DOHH2 (cell line): ENCODE results near the gene NUP93.
"Not testable (repeated sequence)": the region's sequence is repeated elsewhere in the genome, so short reads cannot be mapped to it uniquely, and the experiment has no call there.

ENCODE experiments used
- H3F3A ChIP-seq: fragments of 200-600 bp; sonication (generic), shearing (Covaris generic); 2 replicates; pipeline ENCODE4 v1.6.0; 2016; ENCODE audit warnings: antibody characterized with exemption, mild to moderate bottlenecking; ENCODE audit not compliant: control insufficient read depth, insufficient read depth
- H3K27ac ChIP-seq: fragments of 200-600 bp; sonication (generic); 2 replicates; pipeline ENCODE4 v1.5.1; 2014; ENCODE audit warnings: low read depth, mild to moderate bottlenecking, low read length, moderate library complexity
- H3K27me3 ChIP-seq: fragments of 200-600 bp; sonication (generic); 2 replicates; pipeline ENCODE4 v1.6.1; 2014; ENCODE audit warnings: mild to moderate bottlenecking, low read length, mixed read lengths; ENCODE audit not compliant: control insufficient read depth
- H3K36me3 ChIP-seq: fragments of 200-600 bp; sonication (generic); 2 replicates; pipeline ENCODE4 v1.6.1; 2014; ENCODE audit warnings: mild to moderate bottlenecking, low read length, moderate library complexity, mixed read lengths; ENCODE audit not compliant: control insufficient read depth
- H3K4me1 ChIP-seq: fragments of 200-600 bp; sonication (generic); 2 replicates; pipeline ENCODE4 v1.6.1; 2014; ENCODE audit warnings: mild to moderate bottlenecking, low read length, mixed read lengths; ENCODE audit not compliant: control insufficient read depth
- H3K4me2 ChIP-seq: fragments of 200-600 bp; sonication (generic); 2 replicates; pipeline ENCODE4 v1.6.0; 2014; ENCODE audit warnings: mild to moderate bottlenecking, low read length, moderate library complexity
- H3K4me3 ChIP-seq: fragments of 200-600 bp; sonication (generic); 2 replicates; pipeline ENCODE4 v1.5.1; 2014; ENCODE audit warnings: mild to moderate bottlenecking, low read length, mixed read lengths
- H3K79me2 ChIP-seq: fragments of 200-600 bp; sonication (generic); 2 replicates; pipeline ENCODE4 v1.6.1; 2014; ENCODE audit warnings: mild to moderate bottlenecking, low read length, mixed read lengths; ENCODE audit not compliant: control insufficient read depth
- H3K9me2 ChIP-seq: fragments of 200-600 bp; sonication (generic); replicated peaks from 2 replicates; pipeline ENCODE4 v1.6.1; 2014; ENCODE audit warnings: mild to moderate bottlenecking, low read length, mixed read lengths; ENCODE audit not compliant: control insufficient read depth
- H3K9me3 ChIP-seq: fragments of 200-600 bp; sonication (generic); 2 replicates; pipeline ENCODE4 v1.6.1; 2014; ENCODE audit warnings: antibody characterized with exemption, low read length, mixed read lengths; ENCODE audit not compliant: control insufficient read depth, insufficient read depth
- H4K20me1 ChIP-seq: fragments of 200-600 bp; sonication (generic); 2 replicates; pipeline ENCODE4 v1.6.0; 2014; ENCODE audit warnings: low read depth, mild to moderate bottlenecking, antibody characterized with exemption, low read length, moderate library complexity; ENCODE audit not compliant: control insufficient read depth, insufficient read depth
- EZH2phosphoT487 ChIP-seq: fragments of 200-600 bp; sonication (generic); IDR thresholded peaks from 2 replicates; pipeline ENCODE4 v1.6.1; 2017; ENCODE audit warnings: borderline replicate concordance, mild to moderate bottlenecking, antibody characterized with exemption, low read length, moderate library complexity, mixed read lengths
- TF ChIP-seq, protein P1 (sequence below): fragments of 200-600 bp; sonication (generic); IDR thresholded peaks from one replicate; pipeline ENCODE4 v1.5.1; 2014; ENCODE audit warnings: antibody characterized with exemption, mild to moderate bottlenecking, low read depth, low read length; ENCODE audit not compliant: poor library complexity, severe bottlenecking

Gene NUP93

DNA sequence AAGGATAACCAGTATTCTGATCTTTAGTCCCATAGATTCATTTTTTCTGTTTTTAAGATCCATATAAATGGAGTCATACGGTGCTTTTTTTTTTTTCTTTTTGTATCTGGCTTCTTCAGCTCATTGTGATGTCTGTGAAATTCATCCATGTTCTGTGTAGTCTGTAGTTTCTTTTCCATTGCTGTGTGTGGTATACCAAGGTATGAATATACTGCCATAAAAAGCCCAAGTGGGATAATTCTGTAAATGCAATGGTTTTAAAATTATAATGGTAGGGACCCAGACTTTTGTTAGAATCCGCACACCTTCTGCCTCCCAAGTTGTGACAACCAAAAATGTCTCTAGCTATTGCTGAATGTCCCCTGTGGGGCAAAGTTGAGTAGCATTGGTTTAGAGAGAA, 7.6 kb downstream of the NUP93 start:
- peaks cover 25% of the 10 kb centered on the region for H3K4me1 ChIP-seq
- TF ChIP-seq, protein P1, sequence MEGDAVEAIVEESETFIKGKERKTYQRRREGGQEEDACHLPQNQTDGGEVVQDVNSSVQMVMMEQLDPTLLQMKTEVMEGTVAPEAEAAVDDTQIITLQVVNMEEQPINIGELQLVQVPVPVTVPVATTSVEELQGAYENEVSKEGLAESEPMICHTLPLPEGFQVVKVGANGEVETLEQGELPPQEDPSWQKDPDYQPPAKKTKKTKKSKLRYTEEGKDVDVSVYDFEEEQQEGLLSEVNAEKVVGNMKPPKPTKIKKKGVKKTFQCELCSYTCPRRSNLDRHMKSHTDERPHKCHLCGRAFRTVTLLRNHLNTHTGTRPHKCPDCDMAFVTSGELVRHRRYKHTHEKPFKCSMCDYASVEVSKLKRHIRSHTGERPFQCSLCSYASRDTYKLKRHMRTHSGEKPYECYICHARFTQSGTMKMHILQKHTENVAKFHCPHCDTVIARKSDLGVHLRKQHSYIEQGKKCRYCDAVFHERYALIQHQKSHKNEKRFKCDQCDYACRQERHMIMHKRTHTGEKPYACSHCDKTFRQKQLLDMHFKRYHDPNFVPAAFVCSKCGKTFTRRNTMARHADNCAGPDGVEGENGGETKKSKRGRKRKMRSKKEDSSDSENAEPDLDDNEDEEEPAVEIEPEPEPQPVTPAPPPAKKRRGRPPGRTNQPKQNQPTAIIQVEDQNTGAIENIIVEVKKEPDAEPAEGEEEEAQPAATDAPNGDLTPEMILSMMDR: no peak
- no peak for TF ChIP-seq EZH2phosphoT487
- no peaks in the 10 kb centered on the region for H3K27me3 ChIP-seq
- no peak overlapping the region for H3K4me2 ChIP-seq
- H3K4me3 ChIP-seq: no peak overlapping the region
- H3K27ac ChIP-seq: no peak overlapping the region
- peaks cover 17% of the 10 kb centered on the region; the same call in 1 of the 2 replicates for H4K20me1 ChIP-seq
- peaks cover 76% of the 10 kb centered on the region for H3K79me2 ChIP-seq
- peaks cover 3% of the 10 kb centered on the region; the same call in 1 of the 2 replicates for H3F3A ChIP-seq
- peaks cover 21% of the 10 kb centered on the region for H3K36me3 ChIP-seq
- no peaks in the 10 kb centered on the region for H3K9me3 ChIP-seq
- H3K9me2 ChIP-seq: no peaks in the 10 kb centered on the region

DNA sequence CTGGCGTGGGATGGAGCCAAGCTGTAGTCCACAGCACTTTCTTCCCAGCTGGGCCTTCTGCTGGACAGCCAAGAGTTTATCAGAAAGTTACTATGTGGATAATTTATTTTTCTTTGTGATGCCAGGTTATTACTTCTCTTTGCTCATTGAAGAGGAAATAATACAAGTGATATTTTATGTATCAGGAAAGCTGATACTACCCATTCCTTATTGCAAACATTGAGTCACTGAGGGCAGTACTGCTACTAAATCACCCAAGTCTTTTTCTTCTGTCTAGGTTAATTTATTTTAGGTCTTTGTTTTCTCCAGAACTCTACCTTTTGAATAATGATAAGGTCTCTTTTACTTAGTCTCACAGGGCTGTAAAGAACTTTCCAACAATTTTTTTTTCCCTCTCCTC, 8.3 kb downstream of the NUP93 start:
- no peak overlapping the region for H3K4me2 ChIP-seq
- H4K20me1 ChIP-seq: peaks cover 12% of the 10 kb centered on the region; the same call in 1 of the 2 replicates
- no peak for TF ChIP-seq EZH2phosphoT487
- TF ChIP-seq, protein P1: no peak
- peaks cover 3% of the 10 kb centered on the region; the same call in 1 of the 2 replicates for H3F3A ChIP-seq
- peaks cover 76% of the 10 kb centered on the region for H3K79me2 ChIP-seq
- peaks cover 21% of the 10 kb centered on the region for H3K36me3 ChIP-seq
- no peak overlapping the region for H3K4me3 ChIP-seq
- H3K4me1 ChIP-seq: peaks cover 21% of the 10 kb centered on the region
- no peaks in the 10 kb centered on the region for H3K27me3 ChIP-seq
- no peak overlapping the region for H3K27ac ChIP-seq
- H3K9me3 ChIP-seq: no peaks in the 10 kb centered on the region
- H3K9me2 ChIP-seq: no peaks in the 10 kb centered on the region

DNA sequence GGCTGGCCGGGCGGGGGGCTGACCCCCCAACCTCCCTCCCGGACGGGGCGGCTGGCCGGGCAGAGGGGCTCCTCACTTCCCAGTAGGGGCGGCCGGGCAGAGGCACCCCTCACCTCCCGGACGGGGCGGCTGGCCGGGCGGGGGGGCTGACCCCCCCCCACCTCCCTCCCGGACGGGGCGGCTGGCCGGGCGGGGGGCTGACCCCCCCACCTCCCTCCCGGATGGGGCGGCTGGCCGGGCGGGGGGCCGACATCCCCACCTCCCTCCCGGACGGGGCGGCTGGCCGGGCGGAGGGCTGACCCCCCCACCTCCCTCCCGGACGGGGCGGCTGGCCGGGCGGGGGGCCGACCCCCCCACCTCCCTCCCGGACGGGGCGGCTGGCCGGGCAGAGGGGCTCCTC, 9.4 kb downstream of the NUP93 start:
- H3K9me3 ChIP-seq, H3K4me3 ChIP-seq, H3K9me2 ChIP-seq, H3K27ac ChIP-seq, H3K4me2 ChIP-seq, H3K27me3 ChIP-seq, H3F3A ChIP-seq: not testable (repeated sequence)
- peaks cover 10% of the 10 kb centered on the region; the same call in 1 of the 2 replicates for H4K20me1 ChIP-seq
- H3K4me1 ChIP-seq: peaks cover 15% of the 10 kb centered on the region
- peaks cover 76% of the 10 kb centered on the region for H3K79me2 ChIP-seq
- H3K36me3 ChIP-seq: peaks cover 14% of the 10 kb centered on the region

DNA sequence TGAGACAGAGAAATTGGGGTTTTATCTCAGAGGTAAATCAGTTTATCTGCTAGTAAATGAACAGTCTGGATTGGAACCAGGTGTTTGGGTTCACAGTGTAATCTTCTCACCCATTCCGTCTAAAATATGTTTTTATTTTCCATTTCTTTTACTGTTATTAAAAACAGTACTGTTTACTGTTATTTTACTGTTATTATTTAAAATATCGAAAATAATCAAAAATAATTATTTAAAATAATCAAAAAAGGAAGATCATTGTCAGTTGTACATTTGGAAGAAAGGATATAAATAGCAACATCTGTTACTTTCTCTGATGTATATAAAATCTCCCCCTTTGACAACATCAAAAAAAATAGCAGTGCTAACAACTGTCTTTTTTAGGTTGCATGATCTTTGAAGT, 11.5 kb downstream of the NUP93 start:
- H3K27ac ChIP-seq: no peak overlapping the region
- no peaks in the 10 kb centered on the region for H3K9me3 ChIP-seq
- H3K36me3 ChIP-seq: peaks cover 6% of the 10 kb centered on the region; the same call in 1 of the 2 replicates
- no peak overlapping the region for H3K4me2 ChIP-seq
- H4K20me1 ChIP-seq: no peaks in the 10 kb centered on the region
- no peak overlapping the region for H3K4me3 ChIP-seq
- H3K27me3 ChIP-seq: no peaks in the 10 kb centered on the region
- TF ChIP-seq EZH2phosphoT487: no peak
- TF ChIP-seq, protein P1: no peak
- peaks cover 75% of the 10 kb centered on the region for H3K79me2 ChIP-seq
- H3F3A ChIP-seq: peaks cover 3% of the 10 kb centered on the region; the same call in 1 of the 2 replicates
- no peaks in the 10 kb centered on the region for H3K9me2 ChIP-seq
- no peaks in the 10 kb centered on the region for H3K4me1 ChIP-seq
